Mucosa of rectum (tissue), 2 donors: ENCODE data around the gene ZDHHC23.
A peak's percentile ranks its signal among the peaks of the same experiment; 100 is the strongest.

Experiments
- H3K27ac ChIP-seq, 2 donors: one replicate each; pipeline ENCODE4 v1.7.0; 2013; ENCODE audit warnings: inconsistent platforms in 2 of 2, low read depth in 2 of 2, low read length in 2 of 2
- H3K27me3 ChIP-seq, 2 donors: one replicate each; pipeline ENCODE4 v1.7.0; 2013; ENCODE audit warnings: low read length in 2 of 2; ENCODE audit not compliant: control insufficient read depth in 2 of 2, insufficient read depth in 2 of 2
- H3K36me3 ChIP-seq, 2 donors: one replicate each; pipeline ENCODE4 v1.7.0; 2013; ENCODE audit warnings: low read length in 2 of 2; ENCODE audit not compliant: control insufficient read depth in 2 of 2, insufficient read depth in 2 of 2
- H3K4me1 ChIP-seq, 2 donors: one replicate each; pipeline ENCODE4 v1.7.0; 2013; ENCODE audit warnings: low read length in 2 of 2, mild to moderate bottlenecking in 1 of 2; ENCODE audit not compliant: control insufficient read depth in 2 of 2, insufficient read depth in 2 of 2
- H3K4me3 ChIP-seq, 2 donors: one replicate each; pipeline ENCODE4 v1.7.0; 2013; ENCODE audit warnings: low read length in 2 of 2
- H3K9ac ChIP-seq, 2 donors: one replicate each; pipeline ENCODE4 v1.7.0; 2013; ENCODE audit warnings: low read length in 2 of 2, low read depth in 1 of 2, mild to moderate bottlenecking in 1 of 2
- H3K9me3 ChIP-seq, 2 donors: one replicate each; pipeline ENCODE4 v1.7.0; 2013; ENCODE audit warnings: low read length in 2 of 2; ENCODE audit not compliant: control insufficient read depth in 2 of 2
- donor health status: healthy.
- donor health status: Normal muscosa, but diverticular disease.

Gene ZDHHC23

GRCh38 chr3:113948015-113948917, 453 bp downstream of the ZDHHC23 start:
- Histone ChIP-seq H3K4me1 (peaks cover 8 to 9% of the 10 kb centered on the region in 2 donors), H3K9me3 (no peaks in the 10 kb centered on the region), H3K9ac (peak overlapping the region; percentile 68 to 80), H3K27me3 (no peaks in the 10 kb centered on the region), H3K27ac (peak overlapping the region; percentile 84 to 86), H3K36me3 (peaks cover 1 to 11% of the 10 kb centered on the region in 2 donors), H3K4me3 (peak overlapping the region; percentile 82 to 84)

- H3K27ac ChIP-seq: no peak overlapping the region
- H3K27me3 ChIP-seq: no peaks in the 10 kb centered on the region
- H3K4me3 ChIP-seq: no peak overlapping the region
- peaks cover 8 to 9% of the 10 kb centered on the region in 2 donors for H3K4me1 ChIP-seq
- H3K9me3 ChIP-seq: no peaks in the 10 kb centered on the region
- no peak overlapping the region for H3K9ac ChIP-seq
- peaks cover 20 to 26% of the 10 kb centered on the region in 2 donors for H3K36me3 ChIP-seq
These were observed 5.1 kb downstream of the ZDHHC23 start for GRCh38 chr3:113952921-113953320.

- Histone ChIP-seq H3K27ac (no peak overlapping the region), H3K9ac (no peak overlapping the region), H3K4me1 (peaks cover 3 to 6% of the 10 kb centered on the region in 2 donors), H3K27me3 (no peaks in the 10 kb centered on the region), H3K9me3 (no peaks in the 10 kb centered on the region), H3K36me3 (peaks cover 25 to 34% of the 10 kb centered on the region in 2 donors), H3K4me3 (no peak overlapping the region)
These were observed 5.9 kb downstream of the ZDHHC23 start for GRCh38 chr3:113953677-113954076.

GRCh38 chr3:113954091-113954685, 6.4 kb downstream of the ZDHHC23 start:
- Histone ChIP-seq H3K4me1 (peaks cover under 1 to 1% of the 10 kb centered on the region in 2 donors), H3K4me3 (no peak overlapping the region), H3K27me3 (no peaks in the 10 kb centered on the region), H3K36me3 (peaks cover 27 to 38% of the 10 kb centered on the region in 2 donors), H3K27ac (no peak overlapping the region), H3K9ac (no peak overlapping the region), H3K9me3 (no peaks in the 10 kb centered on the region)

GRCh38 chr3:113963879-113964278, 16.1 kb downstream of the ZDHHC23 start:
- H3K9me3 ChIP-seq: no peaks in the 10 kb centered on the region
- H3K9ac ChIP-seq: no peak overlapping the region
- H3K4me1 ChIP-seq: no peaks in the 10 kb centered on the region
- H3K4me3 ChIP-seq: no peak overlapping the region
- peaks cover 8 to 21% of the 10 kb centered on the region in 2 donors for H3K36me3 ChIP-seq
- no peaks in the 10 kb centered on the region for H3K27me3 ChIP-seq
- no peak overlapping the region for H3K27ac ChIP-seq

GRCh38 chr3:113966172-113966571, 18.4 kb downstream of the ZDHHC23 start:
- H3K9me3 ChIP-seq: no peaks in the 10 kb centered on the region
- H3K27ac ChIP-seq: no peak overlapping the region
- no peaks in the 10 kb centered on the region for H3K27me3 ChIP-seq
- H3K4me1 ChIP-seq: no peaks in the 10 kb centered on the region
- no peak overlapping the region for H3K9ac ChIP-seq
- H3K36me3 ChIP-seq: peaks cover 4 to 14% of the 10 kb centered on the region in 2 donors
- H3K4me3 ChIP-seq: no peak overlapping the region

GRCh38 chr3:113968986-113969385, 21.2 kb downstream of the ZDHHC23 start:
- Histone ChIP-seq H3K27me3 (no peaks in the 10 kb centered on the region), H3K9me3 (peaks cover 2 to 14% of the 10 kb centered on the region in 2 donors), H3K4me3 (no peak overlapping the region), H3K9ac (no peak overlapping the region), H3K4me1 (no peaks in the 10 kb centered on the region), H3K27ac (no peak overlapping the region), H3K36me3 (peaks cover 4 to 7% of the 10 kb centered on the region in 2 donors)

GRCh38 chr3:113977822-113978221, 30.0 kb downstream of the ZDHHC23 start:
- Histone ChIP-seq H3K27me3 (no peaks in the 10 kb centered on the region), H3K9me3 (peaks cover 2 to 9% of the 10 kb centered on the region in 2 donors), H3K4me3 (no peak overlapping the region), H3K36me3 (peaks cover 19 to 22% of the 10 kb centered on the region in 2 donors), H3K4me1 (no peaks in the 10 kb centered on the region), H3K27ac (no peak overlapping the region), H3K9ac (no peak overlapping the region)

GRCh38 chr3:113979916-113980315, 32.1 kb downstream of the ZDHHC23 start:
- Histone ChIP-seq H3K36me3 (peaks cover 19 to 21% of the 10 kb centered on the region in 2 donors), H3K4me1 (no peaks in the 10 kb centered on the region), H3K4me3 (no peak overlapping the region), H3K9ac (no peak overlapping the region), H3K27me3 (no peaks in the 10 kb centered on the region), H3K9me3 (no peaks in the 10 kb centered on the region), H3K27ac (no peak overlapping the region)

- H3K4me3 ChIP-seq: no peak overlapping the region
- no peak overlapping the region for H3K27ac ChIP-seq
- no peak overlapping the region for H3K9ac ChIP-seq
- H3K27me3 ChIP-seq: no peaks in the 10 kb centered on the region
- no peaks in the 10 kb centered on the region for H3K9me3 ChIP-seq
- H3K4me1 ChIP-seq: no peaks in the 10 kb centered on the region
- H3K36me3 ChIP-seq: peaks cover 12 to 29% of the 10 kb centered on the region in 2 donors
These were observed 34.0 kb downstream of the ZDHHC23 start for GRCh38 chr3:113981803-113982202.
